PFSK-1 (cell line): ENCODE data around the gene GRK2.

ENCODE experiments used
- FOXP2 ChIP-seq: optimal IDR thresholded peaks from 2 replicates; pipeline ENCODE3; 2011; ENCODE audit warnings: borderline replicate concordance, control low read depth, inconsistent platforms; ENCODE audit not compliant: insufficient read depth; ENCODE audit errors: extremely low read length, extremely low read depth
- POLR2AphosphoS5 ChIP-seq: IDR thresholded peaks from 2 replicates; pipeline ENCODE4 v1.6.1; 2012; ENCODE audit warnings: low read depth, mild to moderate bottlenecking, control low read depth, low read length, moderate library complexity
- SIN3A ChIP-seq: IDR thresholded peaks from 2 replicates; pipeline ENCODE4 v1.6.1; 2012; ENCODE audit warnings: mild to moderate bottlenecking, low read length, moderate library complexity, borderline replicate concordance; ENCODE audit not compliant: insufficient read depth
- TAF1 ChIP-seq: IDR thresholded peaks from 2 replicates; pipeline ENCODE4 v1.6.1; 2012; ENCODE audit warnings: low read length, control low read depth, borderline replicate concordance; ENCODE audit not compliant: insufficient read depth
- TF ChIP-seq, protein P1 (sequence below), 2 experiments: IDR thresholded peaks; 2 replicates each; pipeline versions ENCODE4 v1.6.1 to v1.8.0; 2011 to 2012; ENCODE audit warnings: low read depth in 2 of 2, low read length in 2 of 2, control low read depth in 1 of 2, inconsistent platforms in 1 of 2, mild to moderate bottlenecking in 1 of 2, moderate library complexity in 1 of 2; ENCODE audit not compliant: insufficient read depth in 1 of 2

DNA sequence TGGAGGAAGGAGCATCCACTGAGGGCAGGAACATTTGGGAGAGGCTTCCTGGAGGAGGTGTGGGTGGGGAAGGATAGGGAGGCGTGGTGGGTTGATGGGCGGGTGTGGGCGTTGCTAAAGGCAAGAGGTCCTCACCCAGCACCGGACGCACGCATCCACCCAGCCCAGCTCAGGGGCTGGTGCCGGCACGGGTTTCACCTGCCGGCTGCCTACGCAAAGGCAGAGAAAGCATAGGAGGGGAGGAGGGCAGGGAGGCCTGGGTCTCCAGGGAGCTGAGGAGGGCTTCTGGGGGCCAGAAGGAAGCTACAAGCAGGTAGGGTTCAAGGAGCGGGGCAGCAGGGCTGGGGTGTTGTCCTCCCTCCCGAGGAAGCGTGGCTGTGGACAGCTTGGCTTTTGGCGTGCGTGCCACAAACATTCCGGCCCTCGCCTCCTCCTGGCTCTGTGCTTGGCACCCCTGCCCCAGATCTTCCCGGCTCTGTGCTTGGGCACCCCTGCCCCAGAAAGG lies 44.8 kb downstream of the GRK2 start:
- TF ChIP-seq SIN3A (no peak), TAF1 (no peak), POLR2AphosphoS5 (no peak), FOXP2 (no peak)
- TF ChIP-seq, protein P1, sequence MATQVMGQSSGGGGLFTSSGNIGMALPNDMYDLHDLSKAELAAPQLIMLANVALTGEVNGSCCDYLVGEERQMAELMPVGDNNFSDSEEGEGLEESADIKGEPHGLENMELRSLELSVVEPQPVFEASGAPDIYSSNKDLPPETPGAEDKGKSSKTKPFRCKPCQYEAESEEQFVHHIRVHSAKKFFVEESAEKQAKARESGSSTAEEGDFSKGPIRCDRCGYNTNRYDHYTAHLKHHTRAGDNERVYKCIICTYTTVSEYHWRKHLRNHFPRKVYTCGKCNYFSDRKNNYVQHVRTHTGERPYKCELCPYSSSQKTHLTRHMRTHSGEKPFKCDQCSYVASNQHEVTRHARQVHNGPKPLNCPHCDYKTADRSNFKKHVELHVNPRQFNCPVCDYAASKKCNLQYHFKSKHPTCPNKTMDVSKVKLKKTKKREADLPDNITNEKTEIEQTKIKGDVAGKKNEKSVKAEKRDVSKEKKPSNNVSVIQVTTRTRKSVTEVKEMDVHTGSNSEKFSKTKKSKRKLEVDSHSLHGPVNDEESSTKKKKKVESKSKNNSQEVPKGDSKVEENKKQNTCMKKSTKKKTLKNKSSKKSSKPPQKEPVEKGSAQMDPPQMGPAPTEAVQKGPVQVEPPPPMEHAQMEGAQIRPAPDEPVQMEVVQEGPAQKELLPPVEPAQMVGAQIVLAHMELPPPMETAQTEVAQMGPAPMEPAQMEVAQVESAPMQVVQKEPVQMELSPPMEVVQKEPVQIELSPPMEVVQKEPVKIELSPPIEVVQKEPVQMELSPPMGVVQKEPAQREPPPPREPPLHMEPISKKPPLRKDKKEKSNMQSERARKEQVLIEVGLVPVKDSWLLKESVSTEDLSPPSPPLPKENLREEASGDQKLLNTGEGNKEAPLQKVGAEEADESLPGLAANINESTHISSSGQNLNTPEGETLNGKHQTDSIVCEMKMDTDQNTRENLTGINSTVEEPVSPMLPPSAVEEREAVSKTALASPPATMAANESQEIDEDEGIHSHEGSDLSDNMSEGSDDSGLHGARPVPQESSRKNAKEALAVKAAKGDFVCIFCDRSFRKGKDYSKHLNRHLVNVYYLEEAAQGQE (IDR thresholded peaks at IDR 0.05; ENCODE audit: insufficient read depth in 1 of 2, low read depth in 2 of 2, low read length in 2 of 2) = no peak
